ENCODE measurements around the gene GALNT14. TPM values are rescaled to one million over a fixed set of nuclear protein-coding genes. Genes with fewer than 3 reads are reported as not detected.

The GALNT14 gene
- total and polyA plus RNA-seq, 10 donors = 2.7 to 18.5 (median 4.5) TPM

DNA sequence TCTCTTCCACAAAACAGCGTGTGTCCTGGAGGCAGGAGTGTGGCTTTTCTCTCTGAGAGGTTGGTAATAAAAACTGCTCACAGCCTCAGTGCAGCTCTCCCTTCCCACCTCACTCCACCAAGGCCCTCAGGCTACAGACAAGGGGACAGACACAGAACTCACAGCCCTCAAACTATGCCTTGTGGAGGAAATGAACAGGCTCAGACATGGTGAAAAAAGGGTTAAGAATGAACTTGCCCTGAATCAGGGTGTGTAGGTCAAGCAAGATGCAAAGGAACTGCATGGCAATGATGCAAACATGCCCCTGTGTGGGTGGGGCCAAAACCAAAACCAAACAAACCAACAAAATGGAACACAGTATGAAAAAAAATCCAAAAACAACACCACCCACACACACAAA is 125.8 kb downstream of the GALNT14 start:
- 78 to 93% (median 90%) methylated on average over 1 of the region's 1 CpG for WGBS, 5 donors
- intact Hi-C loops (cut with DNase I; ENCODE audit: low total_unique reads) = no loop called here
- H3K36me3 ChIP-seq = no peaks in the 10 kb centered on the region

DNA sequence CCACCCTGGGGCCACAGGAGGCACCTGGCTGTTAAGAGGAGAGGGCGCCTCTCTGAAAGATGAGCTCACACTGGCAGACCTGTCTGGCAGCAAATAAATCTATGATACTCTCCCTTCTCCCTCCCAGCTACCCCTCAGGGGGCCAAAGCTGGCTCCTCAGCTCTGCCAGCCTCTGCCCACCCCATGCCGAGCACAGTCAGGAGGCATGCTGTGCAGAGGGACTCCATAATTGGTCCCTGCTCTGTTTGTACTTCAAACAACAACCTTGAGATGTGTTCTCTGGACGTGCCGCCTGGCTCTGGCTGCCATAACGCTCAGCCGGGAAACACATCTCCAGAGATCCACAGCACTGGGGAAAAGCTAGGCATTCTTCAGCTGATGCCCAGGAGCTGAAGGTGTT is 126.7 kb downstream of the GALNT14 start:
- H3K4me3 ChIP-seq = no peak overlapping the region
- no peak for DNase-seq
- H3K27me3 ChIP-seq (replicated peaks in 1 of 7) = no peaks in the 10 kb centered on the region
- no peak overlapping the region for H3K27ac ChIP-seq
- 80 to 95% (median 93%) methylated on average over 5 to 6 of the region's 6 CpGs for WGBS, 5 donors
- peaks cover 0 to 30% (median 11%) of the 10 kb centered on the region in 6 donors for H3K4me1 ChIP-seq
- no peak for TF ChIP-seq CTCF (IDR thresholded peaks at IDR 0.05 in 8 of 11, conservative IDR thresholded peaks at IDR 0.05 in 3 of 11)
- no peak for TF ChIP-seq POLR2AphosphoS5 (IDR thresholded peaks at IDR 0.05)
- no peak for TF ChIP-seq POLR2A (IDR thresholded peaks at IDR 0.05)
- H3K9me3 ChIP-seq = no peaks in the 10 kb centered on the region
- intact Hi-C loops (cut with DNase I; ENCODE audit: low total_unique reads) = no loop called here
- no peaks in the 10 kb centered on the region for H3K36me3 ChIP-seq

More for the DNA sequence above, 125.8 kb downstream of the GALNT14 start:
- Histone ChIP-seq H3K9me3 (no peaks in the 10 kb centered on the region), H3K27ac (peak overlapping the region in 2 of 8 donors; percentile 56 to 68), H3K4me3 (no peak overlapping the region), H3K4me1 (peaks cover 0 to 30% (median 9%) of the 10 kb centered on the region in 6 donors), H3K27me3 (replicated peaks in 1 of 7) (no peaks in the 10 kb centered on the region)
- TF ChIP-seq CTCF (IDR thresholded peaks at IDR 0.05 in 8 of 11, conservative IDR thresholded peaks at IDR 0.05 in 3 of 11) = no peak
- TF ChIP-seq POLR2AphosphoS5 (IDR thresholded peaks at IDR 0.05) = no peak
- TF ChIP-seq POLR2A (IDR thresholded peaks at IDR 0.05) = no peak
- DNase-seq = no peak

GRCh38 chr2:31008561-31009114 is 129.6 kb downstream of the GALNT14 start:
- peak overlapping the region in 1 of 8 donors; percentile 8 for H3K27ac ChIP-seq
- no peaks in the 10 kb centered on the region for H3K36me3 ChIP-seq
- H3K9me3 ChIP-seq = no peaks in the 10 kb centered on the region
- peaks cover 0 to 35% (median 17%) of the 10 kb centered on the region in 6 donors for H3K4me1 ChIP-seq
- no peak overlapping the region for H3K4me3 ChIP-seq
- DNase-seq = no peak
- WGBS, 5 donors = 39 to 65% (median 55%) methylated on average over 12 of the region's 12 CpGs
- TF ChIP-seq CTCF (IDR thresholded peaks at IDR 0.05 in 8 of 11, conservative IDR thresholded peaks at IDR 0.05 in 3 of 11) (no peak), POLR2AphosphoS5 (IDR thresholded peaks at IDR 0.05) (peak in 2 of 3 donors; percentile 42 to 54)
- no peaks in the 10 kb centered on the region for H3K27me3 ChIP-seq (replicated peaks in 1 of 7)
- intact Hi-C loops (cut with DNase I; ENCODE audit: low total_unique reads) = no loop called here

DNA sequence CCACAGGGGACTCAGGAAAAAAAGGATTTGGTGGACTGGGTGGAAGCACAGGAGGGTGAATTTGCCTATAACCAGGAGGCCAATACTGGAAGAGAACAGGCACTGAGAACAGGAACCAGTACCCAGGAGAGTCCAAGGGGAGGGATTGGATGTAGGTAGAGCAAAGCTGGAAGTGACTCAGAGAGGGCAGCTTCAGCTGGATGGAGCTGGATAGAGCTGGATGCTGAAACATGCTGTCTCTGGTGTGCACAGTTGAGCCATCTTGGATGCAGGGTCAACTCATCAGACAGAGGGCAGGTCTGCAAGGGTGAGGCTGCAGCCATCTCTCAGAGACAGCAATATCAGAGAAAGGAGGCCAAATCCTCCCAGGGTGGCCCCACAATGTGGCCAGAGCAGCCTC is 134.0 kb downstream of the GALNT14 start:
- DNase-seq = no peak
- intact Hi-C loops (cut with DNase I; ENCODE audit: low total_unique reads) = no loop called here

More for the DNA sequence above, 134.0 kb downstream of the GALNT14 start:
- Histone ChIP-seq H3K4me1 (peaks cover 0 to 35% (median 16%) of the 10 kb centered on the region in 6 donors), H3K27me3 (replicated peaks in 1 of 7) (no peaks in the 10 kb centered on the region), H3K4me3 (no peak overlapping the region), H3K9me3 (no peaks in the 10 kb centered on the region), H3K27ac (peak overlapping the region in 2 of 8 donors; percentile 2 to 20), H3K36me3 (no peaks in the 10 kb centered on the region)
- no peak for TF ChIP-seq POLR2AphosphoS5 (IDR thresholded peaks at IDR 0.05)
- TF ChIP-seq POLR2A (IDR thresholded peaks at IDR 0.05) = no peak
- no peak for TF ChIP-seq CTCF (IDR thresholded peaks at IDR 0.05 in 8 of 11, conservative IDR thresholded peaks at IDR 0.05 in 3 of 11)
